NT2/D1 (cell line): Measurements from ENCODE around the gene ZFYVE16.
"Not testable (repeated sequence)": the region's sequence is repeated elsewhere in the genome, so short reads cannot be mapped to it uniquely, and the experiment has no call there.

ENCODE experiments used
- DNase-seq: peaks from one replicate; pipeline ENCODE4 v3.0.0-alpha.2; 2011; ENCODE audit warnings: low read depth, low spot score
- H3K27me3 ChIP-seq: 2 replicates; pipeline ENCODE4 v1.6.0; 2011; ENCODE audit warnings: mild to moderate bottlenecking; ENCODE audit not compliant: insufficient read length, insufficient read depth
- H3K36me3 ChIP-seq: 2 replicates; pipeline ENCODE4 v1.6.1; 2011; ENCODE audit warnings: mild to moderate bottlenecking, low read length, mixed read lengths; ENCODE audit not compliant: insufficient read depth, insufficient read length
- H3K4me1 ChIP-seq: 2 replicates; pipeline ENCODE4 v1.5.1; 2011; ENCODE audit not compliant: insufficient read depth, insufficient read length
- H3K4me3 ChIP-seq: 2 replicates; pipeline ENCODE4 v1.5.1; 2011; ENCODE audit warnings: low read depth; ENCODE audit not compliant: insufficient read length
- H3K9ac ChIP-seq: 2 replicates; pipeline ENCODE4 v1.6.0; 2011; ENCODE audit warnings: low read depth; ENCODE audit not compliant: insufficient read length
- H3K9me3 ChIP-seq: 2 replicates; pipeline ENCODE4 v1.5.1; 2011; ENCODE audit warnings: mild to moderate bottlenecking, low read length; ENCODE audit not compliant: insufficient read depth
- SUZ12 ChIP-seq: IDR thresholded peaks from 2 replicates; pipeline ENCODE4 v1.6.1; 2011; ENCODE audit not compliant: insufficient read length, insufficient read depth; ENCODE audit errors: extremely low read depth
- YY1 ChIP-seq: IDR thresholded peaks from 2 replicates; pipeline ENCODE4 v1.6.1; 2011; ENCODE audit not compliant: insufficient read length, insufficient read depth
- ZNF274 ChIP-seq: IDR thresholded peaks from 2 replicates; pipeline ENCODE4 v1.6.1; 2011; ENCODE audit warnings: mild to moderate bottlenecking, low read depth, low read length

The ZFYVE16 gene

DNA sequence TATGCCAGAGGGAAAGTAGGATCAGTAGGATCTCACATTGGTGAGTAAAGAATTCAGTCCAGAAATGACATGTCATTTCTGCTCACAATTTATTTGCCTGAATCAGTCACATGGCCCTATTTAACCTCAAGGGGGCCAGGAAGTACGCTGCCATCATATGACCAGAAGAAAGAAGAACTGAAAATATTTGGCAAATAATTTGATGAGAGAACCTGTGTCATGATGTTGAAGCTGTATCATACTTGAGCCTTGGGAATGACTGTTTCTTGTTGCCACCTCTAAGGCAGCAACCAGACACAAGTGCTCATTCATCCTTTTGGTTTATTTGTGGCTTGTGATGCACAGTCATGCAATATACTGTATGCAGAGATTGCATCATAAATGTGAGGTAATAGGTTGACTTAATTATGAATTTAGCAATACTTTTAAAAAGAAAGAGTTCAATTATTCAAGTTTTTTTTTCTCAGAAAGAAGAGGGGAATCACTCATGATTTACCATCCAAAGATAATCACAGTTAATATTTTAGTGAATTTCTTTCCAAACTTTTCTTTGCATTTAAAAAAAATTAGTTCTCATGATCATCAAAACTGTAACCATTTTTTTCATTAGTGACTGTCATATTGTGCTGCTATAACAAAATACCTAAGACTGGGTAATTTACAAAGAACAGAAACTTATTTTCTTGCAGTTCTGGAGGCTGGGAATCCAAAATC, 8.2 kb upstream of the ZFYVE16 start:
- Histone ChIP-seq H3K9me3 (no peaks in the 10 kb centered on the region), H3K4me1 (no peaks in the 10 kb centered on the region), H3K4me3 (no peak overlapping the region), H3K27me3 (no peaks in the 10 kb centered on the region), H3K36me3 (no peaks in the 10 kb centered on the region), H3K9ac (no peak overlapping the region)
- no peak for TF ChIP-seq YY1
- no peak for TF ChIP-seq SUZ12
- no peak for TF ChIP-seq ZNF274
- no peak for DNase-seq

DNA sequence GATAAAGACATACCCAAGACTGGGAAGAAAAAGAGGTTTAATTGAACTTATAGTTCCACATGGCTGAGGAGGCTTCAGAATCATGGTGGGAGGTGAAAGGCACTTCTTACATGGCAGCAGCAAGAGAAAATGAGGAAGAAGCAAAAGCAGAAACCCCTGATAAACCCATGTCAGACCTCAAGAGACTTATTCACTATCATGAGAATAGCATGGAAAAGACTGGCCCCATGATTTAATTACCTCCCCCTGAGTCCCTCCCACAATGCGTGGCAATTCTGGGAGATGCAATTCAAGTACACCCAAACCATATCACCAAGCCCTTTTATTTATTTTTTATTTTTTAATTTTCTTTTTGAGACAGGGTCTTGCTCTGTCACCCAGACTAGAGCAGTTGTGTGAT, 7.5 kb upstream of the ZFYVE16 start:
- H3K9ac ChIP-seq, H3K4me1 ChIP-seq, H3K4me3 ChIP-seq, DNase-seq, H3K9me3 ChIP-seq, H3K27me3 ChIP-seq, H3K36me3 ChIP-seq: not testable (repeated sequence)

DNA sequence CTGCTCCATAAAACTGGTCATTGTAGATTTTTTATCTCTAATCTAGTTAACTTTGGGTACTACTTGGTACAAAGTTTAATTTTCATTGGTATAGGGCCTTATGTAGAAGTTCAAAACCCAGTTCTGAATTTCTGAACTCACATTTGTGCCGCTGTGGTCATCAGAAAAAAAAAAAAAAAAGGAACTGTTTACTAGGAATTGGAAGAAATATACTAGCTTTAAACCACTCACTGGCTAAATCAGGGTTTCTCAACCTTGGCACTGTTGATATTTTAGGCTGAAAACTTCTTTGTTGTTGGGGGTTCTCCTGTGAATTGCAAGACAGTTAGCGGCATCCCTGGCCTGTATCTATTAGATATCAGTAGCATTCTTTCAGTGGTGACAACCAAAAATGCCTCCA, 4.1 kb upstream of the ZFYVE16 start:
- H3K36me3 ChIP-seq = no peaks in the 10 kb centered on the region
- TF ChIP-seq SUZ12 = no peak
- no peak for TF ChIP-seq YY1
- TF ChIP-seq ZNF274 = no peak
- H3K27me3 ChIP-seq = no peaks in the 10 kb centered on the region
- no peak for DNase-seq
- H3K9ac ChIP-seq = no peak overlapping the region
- H3K4me3 ChIP-seq = no peak overlapping the region
- H3K9me3 ChIP-seq = no peaks in the 10 kb centered on the region
- no peaks in the 10 kb centered on the region for H3K4me1 ChIP-seq

DNA sequence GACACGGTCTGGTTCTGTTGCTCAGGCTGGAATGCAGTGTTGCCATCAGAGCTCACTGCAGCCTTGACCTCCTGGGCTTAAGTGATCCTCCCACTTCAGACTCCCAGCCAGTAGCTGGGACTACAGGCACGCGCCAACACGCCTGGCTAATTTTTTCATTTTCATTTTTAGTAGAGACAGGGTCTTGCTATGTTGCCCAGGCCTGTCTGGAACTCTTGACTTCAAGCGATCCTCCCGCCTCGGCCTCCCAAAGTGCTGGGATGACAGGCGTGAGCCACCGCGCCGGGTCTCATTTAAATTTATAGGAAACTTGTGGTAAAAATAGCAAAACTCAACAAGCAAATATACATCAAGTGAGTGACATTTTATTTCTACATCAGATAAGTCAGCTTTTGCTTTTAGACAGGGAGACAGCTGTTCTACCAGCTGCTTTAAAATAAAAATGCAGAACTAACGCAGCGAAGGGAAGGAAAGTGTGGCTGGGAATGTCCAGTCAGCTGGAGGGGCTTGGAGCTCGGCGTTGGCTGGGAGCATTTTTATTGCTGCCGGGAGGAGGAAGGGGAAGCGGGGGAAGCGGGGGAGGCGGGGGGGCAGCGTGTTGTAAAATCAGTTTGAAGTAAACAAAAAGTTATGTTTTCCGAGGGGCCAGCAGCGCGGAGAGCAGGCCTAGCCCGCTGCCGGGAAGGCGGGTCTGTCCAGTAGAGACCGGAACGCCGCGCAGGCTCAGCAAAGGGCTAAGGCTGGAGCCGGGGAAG, 707 bp upstream of the ZFYVE16 start:
- peak overlapping the region; percentile 70 for H3K4me3 ChIP-seq
- no peaks in the 10 kb centered on the region for H3K27me3 ChIP-seq
- peak overlapping the region; percentile 94 for H3K9ac ChIP-seq
- DNase-seq = no peak
- H3K9me3 ChIP-seq = no peaks in the 10 kb centered on the region
- TF ChIP-seq YY1 (no peak), ZNF274 (no peak), SUZ12 (no peak)
- peaks cover 7% of the 10 kb centered on the region for H3K36me3 ChIP-seq
- H3K4me1 ChIP-seq = no peaks in the 10 kb centered on the region

DNA sequence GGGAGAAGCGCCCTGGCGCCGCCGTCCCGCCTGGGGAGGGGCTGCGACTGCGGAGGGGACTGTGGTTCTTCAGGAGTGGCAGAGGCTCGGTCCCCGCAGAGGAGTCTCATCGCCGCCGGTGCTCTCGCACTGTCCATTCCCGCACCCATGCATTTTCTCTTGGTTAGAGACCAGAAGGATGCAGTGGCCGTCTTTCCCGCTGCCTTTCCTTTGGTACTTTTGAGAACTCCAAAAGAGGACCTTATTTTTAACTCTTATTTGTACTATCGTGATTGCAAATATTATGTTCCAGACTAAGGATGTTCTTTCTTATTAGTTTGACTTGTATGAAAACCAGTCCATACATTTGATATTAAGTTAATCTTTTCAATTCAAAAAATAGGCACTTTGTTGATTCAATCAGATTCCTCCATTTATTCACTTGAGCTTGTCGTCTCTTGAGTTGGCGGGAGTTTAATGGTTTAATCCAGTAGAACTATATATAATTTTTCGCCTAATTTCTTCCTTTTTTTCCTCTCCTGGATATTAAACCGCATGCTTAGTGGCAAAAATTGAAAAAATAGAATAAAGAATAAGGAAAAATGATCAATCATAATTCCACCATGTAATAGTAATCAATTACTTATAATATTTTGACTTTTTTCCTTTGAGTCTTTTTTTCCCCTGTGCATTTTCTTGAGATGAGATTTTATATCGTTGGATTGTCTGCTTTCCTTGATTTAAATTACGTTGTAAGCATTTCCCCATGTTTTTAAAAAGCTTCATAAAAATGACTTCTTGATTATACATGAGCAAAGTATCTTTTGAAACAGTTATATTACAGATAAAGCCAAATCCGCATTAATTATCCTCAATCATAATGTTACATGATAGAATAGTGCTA, 861 bp downstream of the ZFYVE16 start:
- H3K27me3 ChIP-seq = no peaks in the 10 kb centered on the region
- TF ChIP-seq ZNF274 (no peak), YY1 (no peak), SUZ12 (no peak)
- no peak for DNase-seq
- peaks cover 13% of the 10 kb centered on the region for H3K36me3 ChIP-seq
- H3K4me1 ChIP-seq = no peaks in the 10 kb centered on the region
- no peaks in the 10 kb centered on the region for H3K9me3 ChIP-seq
- H3K9ac ChIP-seq = peak overlapping the region; percentile 94
- peak overlapping the region; percentile 70 for H3K4me3 ChIP-seq

DNA sequence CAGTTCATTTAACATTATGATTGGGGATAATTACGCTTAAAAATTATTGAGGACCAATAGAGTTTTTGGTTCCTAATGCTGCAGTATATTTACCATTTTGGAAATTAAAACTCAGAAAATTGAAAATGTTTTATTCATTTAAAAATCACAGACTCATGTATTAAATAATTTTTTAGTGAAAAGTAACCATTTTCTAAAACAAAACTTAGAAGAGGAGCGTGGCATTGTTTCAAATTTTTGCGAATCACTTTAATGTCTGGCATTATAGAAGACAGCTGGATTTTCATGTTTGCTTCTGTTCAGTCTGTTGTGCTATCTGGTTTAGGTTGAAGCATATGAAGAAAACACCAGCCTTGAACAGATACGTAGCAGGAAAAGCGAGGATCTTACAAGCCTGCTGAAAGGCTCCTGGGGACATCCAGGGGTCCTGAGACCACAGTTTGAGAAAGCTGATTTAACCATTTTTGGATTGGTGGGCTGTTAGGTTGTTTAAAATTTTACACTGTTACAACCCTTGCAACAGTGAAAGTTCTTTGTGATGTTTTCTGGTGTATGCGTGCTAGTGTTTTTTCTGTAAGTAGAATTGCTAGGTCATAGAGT, 1.6 kb downstream of the ZFYVE16 start:
- no peak for TF ChIP-seq YY1
- no peak for TF ChIP-seq SUZ12
- TF ChIP-seq ZNF274 = no peak

More for the DNA sequence above, 1.6 kb downstream of the ZFYVE16 start:
- no peaks in the 10 kb centered on the region for H3K4me1 ChIP-seq
- peaks cover 17% of the 10 kb centered on the region for H3K36me3 ChIP-seq
- peak overlapping the region; percentile 70 for H3K4me3 ChIP-seq
- H3K9ac ChIP-seq = peak overlapping the region; percentile 33
- H3K27me3 ChIP-seq = no peaks in the 10 kb centered on the region
- H3K9me3 ChIP-seq = no peaks in the 10 kb centered on the region
- DNase-seq = no peak
